GM12865 (cell line): ENCODE measurements around the gene MEA1.
"Not testable (repeated sequence)": the region's sequence is repeated elsewhere in the genome, so short reads cannot be mapped to it uniquely, and the experiment has no call there.

Source experiments
- DNase-seq: peaks from one replicate; pipeline ENCODE4 v3.0.0; 2010; ENCODE audit warnings: low read depth
- H3K4me3 ChIP-seq: 2 replicates; pipeline ENCODE4 v1.5.1; 2011; ENCODE audit warnings: mild to moderate bottlenecking, low read depth, low read length, control low read depth
- TF ChIP-seq, protein P1 (sequence below): IDR thresholded peaks from 2 replicates; pipeline ENCODE4 v1.5.1; 2011; ENCODE audit warnings: low read length, control low read depth, low read depth, inconsistent platforms; ENCODE audit not compliant: insufficient read depth; ENCODE audit errors: missing control alignments

Gene MEA1

GRCh38 chr6:43009124-43009523 is 4.6 kb downstream of the MEA1 start:
- H3K4me3 ChIP-seq, result no peak overlapping the region
- TF ChIP-seq, protein P1, sequence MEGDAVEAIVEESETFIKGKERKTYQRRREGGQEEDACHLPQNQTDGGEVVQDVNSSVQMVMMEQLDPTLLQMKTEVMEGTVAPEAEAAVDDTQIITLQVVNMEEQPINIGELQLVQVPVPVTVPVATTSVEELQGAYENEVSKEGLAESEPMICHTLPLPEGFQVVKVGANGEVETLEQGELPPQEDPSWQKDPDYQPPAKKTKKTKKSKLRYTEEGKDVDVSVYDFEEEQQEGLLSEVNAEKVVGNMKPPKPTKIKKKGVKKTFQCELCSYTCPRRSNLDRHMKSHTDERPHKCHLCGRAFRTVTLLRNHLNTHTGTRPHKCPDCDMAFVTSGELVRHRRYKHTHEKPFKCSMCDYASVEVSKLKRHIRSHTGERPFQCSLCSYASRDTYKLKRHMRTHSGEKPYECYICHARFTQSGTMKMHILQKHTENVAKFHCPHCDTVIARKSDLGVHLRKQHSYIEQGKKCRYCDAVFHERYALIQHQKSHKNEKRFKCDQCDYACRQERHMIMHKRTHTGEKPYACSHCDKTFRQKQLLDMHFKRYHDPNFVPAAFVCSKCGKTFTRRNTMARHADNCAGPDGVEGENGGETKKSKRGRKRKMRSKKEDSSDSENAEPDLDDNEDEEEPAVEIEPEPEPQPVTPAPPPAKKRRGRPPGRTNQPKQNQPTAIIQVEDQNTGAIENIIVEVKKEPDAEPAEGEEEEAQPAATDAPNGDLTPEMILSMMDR, result peak; percentile 46
- DNase-seq, result peak; percentile 57

DNA sequence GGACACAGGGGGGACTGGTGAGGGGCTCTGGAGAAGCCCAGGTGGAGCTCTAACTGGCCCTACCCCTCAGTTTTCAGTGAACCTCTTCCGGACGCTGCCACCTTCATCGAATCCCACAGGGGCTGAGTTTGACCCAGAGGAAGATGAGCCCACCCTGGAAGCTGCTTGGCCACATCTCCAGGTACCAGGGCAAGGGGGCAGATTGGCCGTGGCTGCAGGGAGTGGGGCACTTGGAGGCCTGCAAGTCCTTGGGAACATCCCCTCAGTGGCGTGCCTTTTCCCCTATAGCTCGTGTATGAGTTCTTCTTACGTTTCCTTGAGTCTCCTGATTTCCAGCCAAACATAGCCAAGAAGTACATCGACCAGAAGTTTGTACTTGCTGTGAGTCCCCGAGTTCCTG is 6.6 kb downstream of the MEA1 start:
- DNase-seq, result no peak
- TF ChIP-seq, protein P1, result no peak
- H3K4me3 ChIP-seq, result no peak overlapping the region

DNA sequence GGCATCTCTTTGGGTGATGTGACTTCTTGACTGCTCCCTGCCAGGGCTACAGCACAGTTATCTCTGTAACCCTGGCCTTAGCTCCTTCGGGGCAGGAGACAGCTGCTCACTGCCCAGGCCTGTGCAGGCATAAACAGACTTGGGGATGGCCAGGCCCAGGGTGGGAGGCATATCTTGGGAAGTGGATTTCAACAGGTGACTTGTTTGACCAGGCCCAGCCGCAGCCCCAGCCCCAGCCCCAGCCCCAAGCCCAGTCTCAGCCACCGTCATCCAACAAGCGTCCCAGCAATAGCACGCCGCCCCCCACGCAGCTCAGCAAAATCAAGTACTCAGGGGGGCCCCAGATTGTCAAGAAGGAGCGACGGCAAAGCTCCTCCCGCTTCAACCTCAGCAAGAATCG is 7.5 kb downstream of the MEA1 start:
- H3K4me3 ChIP-seq, result no peak overlapping the region
- TF ChIP-seq, protein P1, result no peak
- DNase-seq, result no peak

GRCh38 chr6:43005844-43006243 is 7.9 kb downstream of the MEA1 start:
- DNase-seq, result no peak
- TF ChIP-seq, protein P1, result no peak
- no peak overlapping the region for H3K4me3 ChIP-seq

DNA sequence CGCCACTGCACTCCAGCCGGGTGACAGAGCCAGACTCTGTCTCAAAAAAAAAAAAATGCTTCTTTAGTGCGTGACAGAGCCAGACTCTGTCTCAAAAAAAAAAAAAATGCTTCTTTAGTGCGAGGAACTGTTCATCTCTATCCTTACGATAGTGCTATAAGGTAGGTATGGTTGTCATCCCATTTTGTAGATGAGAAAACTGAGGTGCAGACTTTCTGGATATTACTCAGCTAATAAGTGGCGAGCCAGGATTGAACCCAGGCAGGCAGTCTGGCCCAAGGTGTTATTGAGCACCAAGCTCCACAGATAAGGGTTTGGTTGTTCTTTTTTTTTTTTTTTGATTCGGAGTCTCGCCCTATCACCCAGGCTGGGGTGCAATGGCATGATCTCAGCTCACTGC is 11.9 kb downstream of the MEA1 start:
- no peak for DNase-seq
- TF ChIP-seq, protein P1, result no peak
- no peak overlapping the region for H3K4me3 ChIP-seq

DNA sequence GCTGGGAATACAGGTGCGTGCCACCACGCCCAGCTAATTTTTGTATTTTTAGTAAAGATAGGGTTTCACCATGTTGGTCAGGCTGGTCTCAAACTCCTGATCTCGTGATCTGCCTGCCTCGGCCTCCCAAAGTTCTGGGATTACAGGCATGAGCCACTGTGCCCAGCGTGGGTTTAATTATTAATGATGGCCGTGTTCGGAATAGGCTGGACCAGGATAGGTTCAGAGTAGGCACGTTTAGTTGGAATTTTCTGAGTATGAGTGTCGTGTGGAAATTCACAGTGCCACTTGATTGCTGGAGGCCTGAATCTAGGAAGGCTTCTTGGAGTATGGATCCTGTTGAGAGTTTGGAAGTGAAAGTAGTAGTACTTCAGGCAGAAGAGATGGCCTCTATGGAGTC is 15.5 kb downstream of the MEA1 start:
- not testable (repeated sequence) for DNase-seq, H3K4me3 ChIP-seq

- H3K4me3 ChIP-seq, result no peak overlapping the region
- no peak for DNase-seq
- TF ChIP-seq, protein P1, result no peak
Observed at GRCh38 chr6:42996513-42996912, 17.2 kb downstream of the MEA1 start.
